Adipocyte (in vitro differentiated cells): ENCODE measurements around the gene PARD6A.

Experiments
- DNase-seq: peaks from one replicate; pipeline ENCODE4 v3.0.0-alpha.2; 2015; ENCODE audit warnings: low read depth
- H3K27me3 ChIP-seq: replicated peaks from 2 replicates; pipeline ENCODE4 v1.7.0; 2013; ENCODE audit warnings: mild to moderate bottlenecking, low read length, moderate library complexity; ENCODE audit not compliant: control insufficient read depth, insufficient read depth
- H3K36me3 ChIP-seq: 2 replicates; pipeline ENCODE4 v1.7.0; 2013; ENCODE audit warnings: low read length, mild to moderate bottlenecking, moderate library complexity; ENCODE audit not compliant: control insufficient read depth, insufficient read depth, severe bottlenecking
- H3K4me1 ChIP-seq: 2 replicates; pipeline ENCODE4 v1.7.0; 2013; ENCODE audit warnings: mild to moderate bottlenecking, low read length, moderate library complexity; ENCODE audit not compliant: control insufficient read depth, insufficient read depth
- H3K4me3 ChIP-seq: 2 replicates; pipeline ENCODE4 v1.7.0; 2013; ENCODE audit warnings: mild to moderate bottlenecking, low read length, moderate library complexity
- H3K9ac ChIP-seq: 2 replicates; pipeline ENCODE4 v1.7.0; 2013; ENCODE audit warnings: mild to moderate bottlenecking, low read length, moderate library complexity
- H3K9me3 ChIP-seq: 2 replicates; pipeline ENCODE4 v1.7.0; 2013; ENCODE audit warnings: mild to moderate bottlenecking, low read length, moderate library complexity; ENCODE audit not compliant: control insufficient read depth

PARD6A gene

DNA sequence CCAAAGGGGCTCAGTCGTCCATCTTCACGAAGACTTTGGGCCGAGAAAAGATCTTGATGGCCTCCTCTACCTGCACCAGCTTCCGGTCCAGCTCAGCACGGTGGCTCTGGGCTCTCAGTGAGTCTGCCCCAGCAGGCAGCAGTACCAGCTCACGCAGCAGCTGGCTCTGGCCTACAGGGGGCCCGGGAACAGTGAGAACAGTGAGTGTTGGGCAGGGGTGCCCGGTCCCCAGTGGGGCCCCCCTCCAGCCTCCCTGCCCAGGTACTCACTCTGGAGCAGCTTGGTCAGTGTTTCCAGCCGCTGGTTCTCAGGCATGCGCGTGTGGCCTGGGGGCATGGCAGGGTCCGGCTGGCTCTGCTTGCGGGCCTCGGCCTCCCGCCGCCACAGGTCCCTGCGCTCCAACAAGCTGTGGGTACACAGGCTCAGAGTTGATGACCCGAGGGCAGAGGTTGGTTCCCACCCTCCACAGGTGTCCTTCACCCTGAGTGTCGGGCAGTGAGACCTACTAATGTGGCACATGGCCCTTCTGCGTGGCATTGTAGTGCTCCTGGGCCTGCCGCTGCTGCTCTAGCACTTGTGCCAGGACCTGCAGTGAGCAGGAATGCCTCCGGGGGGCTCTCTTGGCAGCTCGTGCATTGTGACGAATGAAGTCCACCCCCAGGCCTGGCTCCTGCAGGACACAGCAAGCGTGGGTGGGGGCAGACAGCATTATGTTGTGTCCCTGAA, 2.6 kb downstream of the PARD6A start:
- Histone ChIP-seq H3K9me3 (no peaks in the 10 kb centered on the region), H3K4me1 (peaks cover 35% of the 10 kb centered on the region), H3K9ac (no peak overlapping the region), H3K27me3 (no peaks in the 10 kb centered on the region), H3K36me3 (no peaks in the 10 kb centered on the region), H3K4me3 (no peak overlapping the region)
- DNase-seq = peak; percentile 42

DNA sequence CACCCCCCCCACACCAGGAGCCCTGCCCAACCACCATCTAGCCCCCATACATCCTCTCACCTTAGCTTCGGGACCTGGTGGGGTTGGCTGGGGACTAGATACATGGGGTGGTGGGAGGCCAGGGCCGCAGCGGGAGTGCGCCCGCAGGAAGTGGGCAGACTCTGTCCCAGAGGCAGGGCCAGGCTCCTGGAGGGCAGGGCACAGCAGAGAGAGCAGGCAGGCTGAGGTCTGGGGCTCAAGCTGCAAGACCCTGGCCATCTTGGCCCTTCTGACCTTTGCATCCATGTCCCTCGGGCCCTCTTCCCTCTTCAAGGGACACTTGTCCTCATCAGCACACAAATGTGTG, 3.1 kb downstream of the PARD6A start:
- Histone ChIP-seq H3K4me1 (peaks cover 35% of the 10 kb centered on the region), H3K9me3 (no peaks in the 10 kb centered on the region), H3K4me3 (no peak overlapping the region), H3K27me3 (no peaks in the 10 kb centered on the region), H3K9ac (no peak overlapping the region), H3K36me3 (no peaks in the 10 kb centered on the region)
- DNase-seq = no peak

DNA sequence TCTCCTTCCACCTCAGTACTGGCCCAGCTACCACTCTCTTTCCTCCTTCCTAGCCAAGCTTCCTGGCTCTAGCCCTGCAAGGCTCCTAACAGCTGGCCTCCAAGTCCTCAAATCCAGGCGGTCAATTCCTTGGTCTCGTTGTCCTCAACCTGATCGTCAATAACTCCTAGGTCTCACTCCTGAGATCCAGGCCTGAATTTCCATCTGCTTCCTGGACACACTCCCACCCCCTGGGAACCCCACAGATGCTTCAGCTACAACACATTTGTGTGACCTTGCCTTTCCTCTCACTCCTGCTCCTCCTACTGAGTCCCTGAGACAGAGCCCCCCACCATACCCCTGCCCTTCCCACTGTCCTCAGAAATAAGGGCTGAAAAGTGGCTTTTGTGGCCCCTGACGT, 3.5 kb downstream of the PARD6A start:
- Histone ChIP-seq H3K36me3 (no peaks in the 10 kb centered on the region), H3K9ac (no peak overlapping the region), H3K4me3 (no peak overlapping the region), H3K27me3 (no peaks in the 10 kb centered on the region), H3K4me1 (peaks cover 32% of the 10 kb centered on the region), H3K9me3 (no peaks in the 10 kb centered on the region)
- DNase-seq = no peak

DNA sequence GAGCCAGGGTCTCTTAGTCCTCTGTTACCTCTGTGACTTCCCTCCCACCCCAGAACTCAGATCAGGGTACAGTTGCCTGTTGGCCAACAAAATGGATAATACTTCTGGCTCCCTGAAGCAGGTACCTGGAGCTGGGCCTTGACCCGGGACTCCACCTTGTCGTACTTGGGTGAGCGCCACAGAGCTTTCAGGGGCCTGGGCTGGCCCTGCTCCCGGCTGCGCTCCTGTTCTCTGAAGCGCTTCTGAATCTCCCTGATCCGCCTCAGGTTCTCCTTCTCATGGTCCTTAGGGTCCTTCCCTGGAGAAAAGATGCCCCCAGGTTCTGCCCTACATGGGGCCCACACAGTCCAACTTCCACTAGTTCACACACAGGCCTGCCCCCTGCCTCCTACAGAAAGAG, 4.1 kb downstream of the PARD6A start:
- Histone ChIP-seq H3K4me1 (peaks cover 27% of the 10 kb centered on the region), H3K9ac (no peak overlapping the region), H3K9me3 (no peaks in the 10 kb centered on the region), H3K36me3 (no peaks in the 10 kb centered on the region), H3K27me3 (no peaks in the 10 kb centered on the region), H3K4me3 (no peak overlapping the region)
- no peak for DNase-seq

DNA sequence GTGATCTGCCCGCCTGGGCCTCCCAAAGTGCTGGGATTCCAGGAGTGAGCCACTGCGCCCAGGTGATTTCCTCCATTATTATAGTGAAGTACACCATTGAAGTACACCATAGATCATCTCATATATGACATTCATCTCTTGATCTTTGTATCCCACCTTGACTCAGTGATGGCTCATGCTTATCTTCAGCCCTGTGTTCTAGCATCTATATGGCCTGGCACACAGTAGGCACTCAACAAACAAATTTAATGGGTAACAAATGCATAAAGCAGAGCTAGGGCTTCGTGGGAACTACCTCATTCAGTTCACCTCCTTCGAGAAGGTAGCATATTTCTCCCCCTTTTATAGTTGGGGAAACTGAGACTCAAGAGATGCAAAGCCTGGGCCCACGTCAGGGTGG, 4.8 kb downstream of the PARD6A start:
- Histone ChIP-seq H3K4me1 (peaks cover 27% of the 10 kb centered on the region), H3K27me3 (no peaks in the 10 kb centered on the region), H3K36me3 (no peaks in the 10 kb centered on the region), H3K9me3 (no peaks in the 10 kb centered on the region), H3K9ac (peak overlapping the region; percentile 91), H3K4me3 (peak overlapping the region; percentile 80)
- DNase-seq = no peak

DNA sequence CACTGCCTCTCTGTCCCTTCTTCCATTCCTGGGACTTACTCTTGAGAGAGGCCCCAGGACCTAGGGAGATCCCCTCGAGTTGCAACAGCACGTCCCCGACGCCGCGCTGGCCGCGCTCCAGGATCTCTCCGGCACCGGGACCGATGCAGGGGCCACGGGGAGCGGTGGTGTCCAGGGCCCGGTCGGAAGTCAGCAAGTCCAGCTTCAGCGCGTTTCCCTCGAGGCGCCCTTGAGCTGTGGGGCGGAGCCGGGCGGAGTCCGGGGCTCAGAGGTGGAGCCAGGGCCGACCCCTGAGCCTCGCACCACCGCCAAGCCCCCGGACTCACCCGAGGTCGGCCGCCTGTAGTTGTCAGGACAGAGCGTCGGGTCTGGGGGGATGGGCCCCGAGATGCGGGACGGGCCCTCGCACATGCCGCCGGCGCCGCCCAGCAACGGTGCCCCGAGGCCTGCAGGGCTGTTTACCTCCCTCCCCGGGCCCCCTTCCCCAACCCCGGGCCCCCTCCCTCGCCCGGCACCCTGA, 5.3 kb downstream of the PARD6A start:
- peak overlapping the region; percentile 91 for H3K9ac ChIP-seq
- H3K9me3 ChIP-seq = no peaks in the 10 kb centered on the region
- H3K27me3 ChIP-seq = no peaks in the 10 kb centered on the region
- peak; percentile 61 for DNase-seq
- H3K36me3 ChIP-seq = no peaks in the 10 kb centered on the region
- peaks cover 25% of the 10 kb centered on the region for H3K4me1 ChIP-seq
- peak overlapping the region; percentile 80 for H3K4me3 ChIP-seq

DNA sequence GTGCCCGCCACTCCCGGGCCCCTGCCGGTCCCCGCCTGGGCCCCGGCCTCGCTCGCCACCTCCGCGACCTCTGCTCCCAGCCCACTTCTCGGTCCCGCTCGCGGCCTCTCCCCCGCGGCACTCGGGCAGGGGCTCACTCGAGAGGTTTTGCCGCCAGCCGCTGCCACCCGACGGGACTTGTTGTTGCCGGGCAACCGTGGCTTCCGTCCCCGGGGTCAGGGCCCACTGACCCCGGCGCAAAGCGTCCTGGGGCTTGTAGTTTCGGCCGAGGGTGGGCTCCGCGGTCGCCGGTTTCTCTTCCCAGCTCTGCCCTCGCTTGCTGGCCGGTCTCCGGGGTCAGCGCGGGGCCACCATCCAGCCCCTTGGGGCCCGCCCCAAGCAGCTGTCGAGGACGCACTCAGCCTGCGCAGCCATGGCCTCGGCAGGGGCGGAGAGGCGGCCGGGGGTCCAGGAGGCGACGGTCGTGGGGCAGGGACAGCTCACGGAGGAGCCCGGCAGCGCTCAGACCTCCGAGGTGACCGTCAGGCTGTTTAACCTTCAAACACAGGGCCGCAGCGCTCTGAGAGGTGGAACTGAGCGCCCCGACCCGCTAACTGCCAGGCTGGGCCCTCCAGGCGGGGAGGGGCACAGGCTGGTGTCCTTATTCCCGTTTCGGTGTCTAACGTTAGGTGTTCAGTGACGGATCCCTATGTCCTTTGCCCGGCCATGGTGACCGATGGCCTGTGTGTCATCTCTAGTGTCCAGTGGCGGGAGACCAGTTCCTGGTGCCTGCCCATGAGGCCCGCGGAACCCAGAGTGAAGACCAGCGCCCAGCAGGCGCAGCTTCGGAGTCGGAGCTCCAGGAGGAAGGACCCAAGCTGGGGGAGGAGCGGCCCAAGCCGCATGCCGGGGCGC, 6.0 kb downstream of the PARD6A start, which contains the start of the genes C16orf86 and ENKD1:
TSS of gene C16orf86 (plus strand) at position 256 of the 894 bp plus-strand sequence. CDS start at position 413, 157 bp downstream.
TSS of gene ENKD1 (minus strand) at position 192 of the 894 bp plus-strand sequence. CDS start 308 bp downstream, outside the sequence.
- Histone ChIP-seq H3K9ac (peak within 1 kb of the TSS; percentile 91), H3K9me3 (no peaks in the 10 kb centered on the region), H3K4me1 (peaks cover 23% of the 10 kb centered on the region), H3K27me3 (no peaks in the 10 kb centered on the region), H3K4me3 (peak within 1 kb of the TSS; percentile 80), H3K36me3 (no peaks in the 10 kb centered on the region)
- peak; percentile 78 for DNase-seq

DNA sequence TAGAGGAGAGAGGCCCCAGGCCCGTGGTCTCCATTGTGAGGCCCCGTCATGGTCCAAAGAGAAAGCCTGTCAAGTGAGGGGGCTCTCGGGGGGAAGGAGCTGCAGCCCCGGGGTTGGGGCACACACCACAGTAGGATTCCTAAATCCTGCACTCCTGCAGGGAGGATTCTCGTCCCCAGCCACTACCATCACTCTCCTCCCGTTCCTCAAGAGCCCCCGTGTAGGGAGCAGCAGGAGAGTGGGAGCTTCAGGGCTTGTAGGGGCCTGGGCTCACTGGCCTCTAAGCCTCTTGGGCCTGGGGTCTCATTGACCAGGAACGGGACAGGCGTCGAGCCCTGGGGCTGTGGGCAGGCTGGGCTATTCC, 6.7 kb downstream of the PARD6A start:
- Histone ChIP-seq H3K4me3 (peak overlapping the region; percentile 80), H3K36me3 (no peaks in the 10 kb centered on the region), H3K4me1 (peaks cover 23% of the 10 kb centered on the region), H3K9me3 (no peaks in the 10 kb centered on the region), H3K9ac (peak overlapping the region; percentile 91), H3K27me3 (no peaks in the 10 kb centered on the region)
- no peak for DNase-seq

DNA sequence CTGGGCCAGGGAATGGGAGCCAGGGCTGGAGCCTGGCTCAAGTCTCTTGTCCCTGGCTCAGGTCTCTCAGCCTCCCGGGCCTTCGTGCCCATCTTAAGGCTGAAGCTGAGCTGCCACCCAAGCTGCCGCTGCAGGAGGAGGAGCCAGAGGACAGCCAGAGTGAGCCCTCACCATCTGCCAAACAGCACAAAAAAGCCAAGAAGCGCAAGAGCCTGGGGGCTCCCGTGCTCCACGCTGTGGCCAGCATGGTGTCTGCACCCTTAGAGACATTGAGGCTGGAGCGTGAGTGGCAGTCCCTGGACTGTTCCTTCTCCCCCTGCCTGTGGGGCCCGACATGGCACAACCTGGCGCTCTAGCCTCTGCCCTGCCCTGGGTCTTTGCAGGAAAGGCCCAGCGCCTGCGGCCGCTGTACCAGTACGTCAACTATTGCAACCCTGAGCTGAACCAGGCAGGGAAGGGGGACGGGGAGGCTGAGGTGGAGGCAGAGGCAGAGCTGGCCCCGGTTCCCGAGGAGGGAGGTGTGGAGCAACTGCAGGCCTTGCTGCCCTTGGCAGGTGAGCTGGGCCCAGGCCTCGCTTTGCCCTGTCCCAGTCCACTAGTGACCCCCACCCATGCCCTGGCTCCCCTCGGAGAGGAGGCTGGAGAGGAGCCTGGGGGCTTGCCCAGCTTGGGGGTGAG, 7.2 kb downstream of the PARD6A start:
- Histone ChIP-seq H3K27me3 (no peaks in the 10 kb centered on the region), H3K9ac (peak overlapping the region; percentile 91), H3K36me3 (no peaks in the 10 kb centered on the region), H3K4me3 (peak overlapping the region; percentile 80), H3K4me1 (peaks cover 26% of the 10 kb centered on the region), H3K9me3 (no peaks in the 10 kb centered on the region)
- peak; percentile 96 for DNase-seq

DNA sequence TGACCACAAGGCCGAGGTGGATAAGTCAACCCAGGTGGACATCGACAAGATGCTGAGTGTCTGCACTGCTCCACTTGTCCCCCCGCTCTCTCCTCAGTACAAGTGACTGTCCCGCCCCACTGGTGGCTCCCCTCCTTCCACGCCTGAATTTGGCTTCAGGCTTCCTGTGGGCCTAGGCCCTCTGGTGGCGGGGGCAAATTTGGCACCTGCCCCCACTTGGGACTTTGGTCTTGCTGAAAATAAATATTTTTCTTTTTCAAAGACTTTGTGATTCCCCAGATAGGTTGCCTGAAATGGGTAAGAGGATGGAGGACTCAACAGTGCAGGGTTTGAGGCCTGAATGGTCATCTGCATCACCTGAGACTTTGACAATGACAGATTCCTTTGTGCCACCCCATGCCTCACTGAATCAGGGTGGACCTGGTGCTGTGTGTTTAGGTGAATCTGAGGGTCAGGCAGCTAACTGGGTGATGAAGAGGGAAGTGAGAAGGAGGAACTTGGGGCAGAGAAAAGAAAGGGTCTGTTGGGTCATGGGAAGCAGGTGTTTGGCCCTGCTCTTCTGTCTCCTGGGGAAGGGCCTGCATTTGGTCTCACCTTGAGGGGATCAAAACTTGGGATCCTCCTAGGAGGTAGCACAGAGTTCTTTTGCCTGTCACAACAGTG, 7.9 kb downstream of the PARD6A start:
- Histone ChIP-seq H3K9me3 (no peaks in the 10 kb centered on the region), H3K4me1 (peaks cover 32% of the 10 kb centered on the region), H3K4me3 (no peak overlapping the region), H3K27me3 (no peaks in the 10 kb centered on the region), H3K9ac (no peak overlapping the region), H3K36me3 (no peaks in the 10 kb centered on the region)
- no peak for DNase-seq
